Activated CD8-positive, alpha-beta T cell treated with anti-CD3 and anti-CD28 coated beads, Interleukin-2, amount 10 ng/mL, durations not matched to agents 7 days and 5 days (primary cell): Measurements from ENCODE around the gene UBE2N. TPM values are rescaled to one million over a fixed set of nuclear protein-coding genes. Genes with fewer than 3 reads are reported as not detected.

ENCODE experiments used
- ATAC-seq: fragments of 150-1000 bp; cut with Tn5 transposase; one replicate; pipeline ENCODE4 v1.10.0; 2021; ENCODE audit warnings: moderate library complexity
- CTCF ChIA-PET: fragments of 350-600 bp; sonication (Branson Sonifier 250); formaldehyde crosslinking; loops from one replicate; lab custom pipeline; 2021; ENCODE audit warnings: antibody characterized with exemption; lab: Charles Lee
- POLR2A ChIA-PET: fragments of 350-600 bp; sonication (Branson Sonifier 250); formaldehyde crosslinking; loops from one replicate; lab custom pipeline; 2021; ENCODE audit warnings: antibody characterized with exemption; lab: Charles Lee
- DNase-seq: peaks from one replicate; pipeline ENCODE4 v3.0.0-alpha.2; 2020
- H3K27ac Mint-ChIP-seq: one replicate; pipeline ENCODE4 v1.8.0; 2021; ENCODE audit warnings: mild to moderate bottlenecking, mixed read lengths
- H3K27me3 Mint-ChIP-seq: one replicate; pipeline ENCODE4 v1.8.0; 2021; ENCODE audit warnings: low read depth, mixed read lengths
- H3K36me3 Mint-ChIP-seq: one replicate; pipeline ENCODE4 v1.8.0; 2021; ENCODE audit warnings: low read depth, mixed read lengths
- H3K4me1 Mint-ChIP-seq: one replicate; pipeline ENCODE4 v1.8.0; 2021; ENCODE audit warnings: low read depth, mixed read lengths
- H3K4me3 Mint-ChIP-seq: one replicate; pipeline ENCODE4 v1.8.0; 2021; ENCODE audit warnings: mild to moderate bottlenecking, mixed read lengths
- H3K9me3 Mint-ChIP-seq: one replicate; pipeline ENCODE4 v1.8.0; 2022; ENCODE audit warnings: mixed read lengths; ENCODE audit not compliant: insufficient read depth
- total RNA-seq, 2 experiments: library from RNA; stranded (reverse); gene quantifications; one replicate each; pipeline ENCODE4 v1.2.3, GENCODE V29; 2021

Gene UBE2N
- 100 to 1,000 TPM; 183 to 194 TPM for total RNA-seq

GRCh38 chr12:93441617-93442410, at the start of gene UBE2N:
Gene UBE2N (minus strand): TSS chr12:93441947. CDS start chr12:93441884, 63 bp downstream.
- peak within 1 kb of the TSS; percentile 91 for H3K4me3 Mint-ChIP-seq
- H3K27me3 Mint-ChIP-seq, result no peaks in the 10 kb centered on the region
- POLR2A ChIA-PET, result interaction anchor here (0.7 to 3.2 kb wide), 12 partner anchors 10 to 1879 kb away, joined by 3 to 17 read pairs (median 5); partner anchors contain the start of genes CRADD and MRPL42
- H3K9me3 Mint-ChIP-seq, result no peaks in the 10 kb centered on the region
- H3K36me3 Mint-ChIP-seq, result peaks cover 7% of the 10 kb centered on the region
- DNase-seq (peak; percentile 96), ATAC-seq (peak; percentile 86)
- H3K4me1 Mint-ChIP-seq, result peaks cover 48% of the 10 kb centered on the region
- CTCF ChIA-PET, result interaction anchor here (1.4 to 2.4 kb wide), 2 partner anchors 22 to 660 kb away, joined by 5 to 11 read pairs; no protein-coding TSS in a partner anchor
- H3K27ac Mint-ChIP-seq, result peak within 1 kb of the TSS; percentile 99

- no peak for DNase-seq
- ATAC-seq, result no peak
- ChIA-PET CTCF (interaction anchor here (1.1 to 1.8 kb wide), 3 partner anchors 18 to 617 kb away, joined by 3 to 10 read pairs (median 6); no protein-coding TSS in a partner anchor), POLR2A (no interaction called here)
- Mint-ChIP-seq H3K9me3 (no peaks in the 10 kb centered on the region), H3K4me3 (no peak overlapping the region), H3K4me1 (no peaks in the 10 kb centered on the region), H3K36me3 (peaks cover 28% of the 10 kb centered on the region), H3K27me3 (no peaks in the 10 kb centered on the region), H3K27ac (no peak overlapping the region)
Measured at GRCh38 chr12:93484315-93484981, 42.7 kb upstream of the UBE2N start.

GRCh38 chr12:93483151-93483807, 41.5 kb upstream of the UBE2N start:
- no peaks in the 10 kb centered on the region for H3K9me3 Mint-ChIP-seq
- POLR2A ChIA-PET, result no interaction called here
- H3K36me3 Mint-ChIP-seq, result peaks cover 25% of the 10 kb centered on the region
- H3K27me3 Mint-ChIP-seq, result no peaks in the 10 kb centered on the region
- no peak overlapping the region for H3K27ac Mint-ChIP-seq
- no peaks in the 10 kb centered on the region for H3K4me1 Mint-ChIP-seq
- ATAC-seq (no peak), DNase-seq (no peak)
- H3K4me3 Mint-ChIP-seq, result no peak overlapping the region
- CTCF ChIA-PET, result interaction anchor here (1.1 to 1.8 kb wide), 3 partner anchors 18 to 619 kb away, joined by 3 to 10 read pairs (median 6); no protein-coding TSS in a partner anchor

GRCh38 chr12:93482721-93483120, 41.0 kb upstream of the UBE2N start:
- H3K9me3 Mint-ChIP-seq, result no peaks in the 10 kb centered on the region
- no peaks in the 10 kb centered on the region for H3K27me3 Mint-ChIP-seq
- CTCF ChIA-PET, result interaction anchor here (1.8 kb wide), 1 partner anchor 20 kb away, joined by 10 read pairs; no protein-coding TSS in a partner anchor
- POLR2A ChIA-PET, result no interaction called here
- no peak overlapping the region for H3K4me3 Mint-ChIP-seq
- DNase-seq (no peak), ATAC-seq (no peak)
- peaks cover 24% of the 10 kb centered on the region for H3K36me3 Mint-ChIP-seq
- H3K27ac Mint-ChIP-seq, result no peak overlapping the region
- no peaks in the 10 kb centered on the region for H3K4me1 Mint-ChIP-seq

GRCh38 chr12:93476555-93476954, 34.8 kb upstream of the UBE2N start:
- Mint-ChIP-seq H3K4me3 (no peak overlapping the region), H3K36me3 (peaks cover 21% of the 10 kb centered on the region), H3K4me1 (no peaks in the 10 kb centered on the region), H3K27ac (no peak overlapping the region), H3K27me3 (no peaks in the 10 kb centered on the region), H3K9me3 (no peaks in the 10 kb centered on the region)
- no peak for ATAC-seq
- POLR2A ChIA-PET, result no interaction called here
- no peak for DNase-seq
- CTCF ChIA-PET, result interaction anchor here (1.0 to 1.4 kb wide), 3 partner anchors 26 to 626 kb away, joined by 3 to 4 read pairs (median 3); no protein-coding TSS in a partner anchor

GRCh38 chr12:93469386-93469785, 27.6 kb upstream of the UBE2N start:
- peaks cover 30% of the 10 kb centered on the region for H3K4me1 Mint-ChIP-seq
- no peak for DNase-seq
- ATAC-seq, result no peak
- no peak overlapping the region for H3K27ac Mint-ChIP-seq
- H3K9me3 Mint-ChIP-seq, result no peaks in the 10 kb centered on the region
- peaks cover 19% of the 10 kb centered on the region for H3K36me3 Mint-ChIP-seq
- ChIA-PET CTCF (interaction anchor here (0.6 kb wide), 1 partner anchor 11 kb away, joined by 3 read pairs; no protein-coding TSS in a partner anchor), POLR2A (no interaction called here)
- no peak overlapping the region for H3K4me3 Mint-ChIP-seq
- no peaks in the 10 kb centered on the region for H3K27me3 Mint-ChIP-seq

GRCh38 chr12:93468008-93468371, 26.2 kb upstream of the UBE2N start:
- H3K27ac Mint-ChIP-seq, result peak overlapping the region; percentile 97
- ChIA-PET POLR2A (interaction anchor here (0.7 to 1.9 kb wide), 4 partner anchors 10 to 52 kb away, joined by 3 to 17 read pairs (median 3); partner anchors contain the start of gene UBE2N), CTCF (interaction anchor here (0.5 to 1.9 kb wide), 16 partner anchors 10 to 634 kb away, joined by 3 to 10 read pairs (median 4); no protein-coding TSS in a partner anchor)
- H3K36me3 Mint-ChIP-seq, result peaks cover 14% of the 10 kb centered on the region
- no peaks in the 10 kb centered on the region for H3K27me3 Mint-ChIP-seq
- no peaks in the 10 kb centered on the region for H3K9me3 Mint-ChIP-seq
- peak; percentile 21 for ATAC-seq
- peak overlapping the region; percentile 94 for H3K4me3 Mint-ChIP-seq
- DNase-seq, result no peak
- peaks cover 30% of the 10 kb centered on the region for H3K4me1 Mint-ChIP-seq

- DNase-seq (peak; percentile 94), ATAC-seq (peak; percentile 90)
- Mint-ChIP-seq H3K36me3 (peaks cover 14% of the 10 kb centered on the region), H3K4me1 (peaks cover 30% of the 10 kb centered on the region), H3K27ac (peak within 1 kb of the TSS; percentile 97), H3K9me3 (no peaks in the 10 kb centered on the region), H3K4me3 (peak within 1 kb of the TSS; percentile 94), H3K27me3 (no peaks in the 10 kb centered on the region)
- POLR2A ChIA-PET, result interaction anchor here (0.7 to 1.9 kb wide), 4 partner anchors 9 to 52 kb away, joined by 3 to 17 read pairs (median 3); partner anchors contain the start of gene UBE2N
- CTCF ChIA-PET, result interaction anchor here (0.5 to 1.9 kb wide), 17 partner anchors 11 to 635 kb away, joined by 3 to 10 read pairs (median 4); no protein-coding TSS in a partner anchor
Measured at GRCh38 chr12:93467351-93468007, 25.7 kb upstream of the UBE2N start, which contains the start of gene MRPL42. Gene MRPL42 (plus strand): TSS chr12:93467514. CDS start chr12:93469286, 1,772 bp downstream.

- Mint-ChIP-seq H3K27me3 (no peaks in the 10 kb centered on the region), H3K4me1 (peaks cover 30% of the 10 kb centered on the region), H3K4me3 (peak overlapping the region; percentile 94), H3K9me3 (no peaks in the 10 kb centered on the region), H3K36me3 (peaks cover 14% of the 10 kb centered on the region), H3K27ac (peak overlapping the region; percentile 97)
- ATAC-seq, result no peak
- DNase-seq, result no peak
- ChIA-PET POLR2A (interaction anchor here (1.9 kb wide), 1 partner anchor 25 kb away, joined by 17 read pairs; the partner anchor contains the start of gene UBE2N), CTCF (interaction anchor here (1.0 to 1.9 kb wide), 7 partner anchors 20 to 635 kb away, joined by 3 to 10 read pairs (median 3); no protein-coding TSS in a partner anchor)
Measured at GRCh38 chr12:93466625-93467350, 25.0 kb upstream of the UBE2N start.

- CTCF ChIA-PET, result interaction anchor here (1.0 to 1.4 kb wide), 3 partner anchors 18 to 46 kb away, joined by 3 read pairs; no protein-coding TSS in a partner anchor
- POLR2A ChIA-PET, result interaction anchor here (1.1 to 1.5 kb wide), 2 partner anchors 23 to 24 kb away, joined by 3 to 6 read pairs; partner anchors contain the start of gene UBE2N
- DNase-seq, result no peak
Measured at GRCh38 chr12:93465841-93466240, 24.1 kb upstream of the UBE2N start.

More at GRCh38 chr12:93465841-93466240, 24.1 kb upstream of the UBE2N start:
- peaks cover 30% of the 10 kb centered on the region for H3K4me1 Mint-ChIP-seq
- no peaks in the 10 kb centered on the region for H3K9me3 Mint-ChIP-seq
- peaks cover 12% of the 10 kb centered on the region for H3K36me3 Mint-ChIP-seq
- H3K27me3 Mint-ChIP-seq, result no peaks in the 10 kb centered on the region
- ATAC-seq, result no peak
- H3K27ac Mint-ChIP-seq, result peak overlapping the region; percentile 43
- no peak overlapping the region for H3K4me3 Mint-ChIP-seq
